C4-2B (cell line): ENCODE data around the gene LRRC34.

ENCODE experiments used
- ZFX ChIP-seq: fragments of 450-650 bp; IDR thresholded peaks from 2 replicates; pipeline ENCODE4 v1.6.1; 2017
- TF ChIP-seq, protein P1 (sequence below): fragments of 450-650 bp; conservative IDR thresholded peaks from 2 replicates; pipeline ENCODE4 v1.5.1; 2017; ENCODE audit warnings: mild to moderate bottlenecking

DNA sequence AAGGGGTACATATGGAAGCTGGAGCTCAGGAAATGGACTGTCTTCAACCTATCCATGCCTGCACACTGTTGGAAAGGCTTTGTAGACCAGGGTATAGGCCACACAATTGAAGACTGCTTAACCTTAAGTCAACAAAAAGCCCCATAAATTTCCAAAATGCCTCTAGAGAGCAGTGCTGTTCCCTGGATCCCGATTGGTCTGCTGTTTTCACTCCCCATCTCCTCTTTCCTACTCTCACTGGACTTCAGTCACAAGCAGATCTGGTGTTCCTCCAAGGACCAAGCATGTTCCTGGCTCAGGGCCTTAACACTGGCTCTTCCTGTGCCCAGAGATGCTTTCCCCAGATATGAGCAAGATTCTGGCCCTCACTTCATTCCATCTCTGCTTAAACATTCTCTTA, 22.8 kb upstream of the LRRC34 start:
- TF ChIP-seq, protein P1, sequence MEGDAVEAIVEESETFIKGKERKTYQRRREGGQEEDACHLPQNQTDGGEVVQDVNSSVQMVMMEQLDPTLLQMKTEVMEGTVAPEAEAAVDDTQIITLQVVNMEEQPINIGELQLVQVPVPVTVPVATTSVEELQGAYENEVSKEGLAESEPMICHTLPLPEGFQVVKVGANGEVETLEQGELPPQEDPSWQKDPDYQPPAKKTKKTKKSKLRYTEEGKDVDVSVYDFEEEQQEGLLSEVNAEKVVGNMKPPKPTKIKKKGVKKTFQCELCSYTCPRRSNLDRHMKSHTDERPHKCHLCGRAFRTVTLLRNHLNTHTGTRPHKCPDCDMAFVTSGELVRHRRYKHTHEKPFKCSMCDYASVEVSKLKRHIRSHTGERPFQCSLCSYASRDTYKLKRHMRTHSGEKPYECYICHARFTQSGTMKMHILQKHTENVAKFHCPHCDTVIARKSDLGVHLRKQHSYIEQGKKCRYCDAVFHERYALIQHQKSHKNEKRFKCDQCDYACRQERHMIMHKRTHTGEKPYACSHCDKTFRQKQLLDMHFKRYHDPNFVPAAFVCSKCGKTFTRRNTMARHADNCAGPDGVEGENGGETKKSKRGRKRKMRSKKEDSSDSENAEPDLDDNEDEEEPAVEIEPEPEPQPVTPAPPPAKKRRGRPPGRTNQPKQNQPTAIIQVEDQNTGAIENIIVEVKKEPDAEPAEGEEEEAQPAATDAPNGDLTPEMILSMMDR = peak; percentile 20
- TF ChIP-seq ZFX = no peak
